ENCODE measurements around the gene CACNA2D2. TPM values are rescaled to one million over a fixed set of nuclear protein-coding genes. Genes with fewer than 3 reads are reported as not detected.

The CACNA2D2 gene
- polyA plus RNA-seq, 4 donors = 14.9 to 18.1 (median 15.2) TPM

GRCh38 chr3:50470658-50471057 lies 32.8 kb downstream of the CACNA2D2 start:
- no peak for DNase-seq (ENCODE audit: low read depth in 4 of 4, low spot score in 3 of 4)

GRCh38 chr3:50467919-50468318 lies 35.5 kb downstream of the CACNA2D2 start:
- DNase-seq (ENCODE audit: low read depth in 4 of 4, low spot score in 3 of 4) = no peak

GRCh38 chr3:50466177-50466576 lies 37.3 kb downstream of the CACNA2D2 start:
- no peak for DNase-seq (ENCODE audit: low read depth in 4 of 4, low spot score in 3 of 4)

GRCh38 chr3:50464569-50464968 lies 38.9 kb downstream of the CACNA2D2 start:
- no peak for DNase-seq (ENCODE audit: low read depth in 4 of 4, low spot score in 3 of 4)

DNA sequence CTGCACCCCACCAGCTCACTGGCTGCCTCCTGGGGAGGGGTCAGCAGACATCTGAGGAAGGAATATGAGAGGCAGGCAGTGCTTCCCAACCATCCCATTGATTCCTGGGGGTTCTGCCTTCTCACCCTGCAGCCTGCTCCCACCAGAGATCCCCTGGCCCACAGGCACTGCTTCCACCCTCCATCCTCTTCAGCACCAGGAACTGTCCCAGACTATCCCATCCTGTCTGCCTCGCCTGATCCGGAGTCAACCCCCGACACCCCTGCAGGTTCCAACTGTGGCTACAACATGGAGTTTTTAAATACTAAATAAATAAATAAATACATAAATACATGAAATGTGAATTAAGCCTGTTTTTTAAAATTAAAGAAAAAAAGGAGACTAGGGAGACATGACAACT lies 43.6 kb downstream of the CACNA2D2 start:
- no peak for DNase-seq (ENCODE audit: low read depth in 4 of 4, low spot score in 3 of 4)

GRCh38 chr3:50457988-50458387 lies 45.4 kb downstream of the CACNA2D2 start:
- no peak for DNase-seq (ENCODE audit: low read depth in 4 of 4, low spot score in 3 of 4)

GRCh38 chr3:50455161-50456018 lies 48.0 kb downstream of the CACNA2D2 start:
- no peak for DNase-seq (ENCODE audit: low read depth in 4 of 4, low spot score in 3 of 4)

- no peak for DNase-seq (ENCODE audit: low read depth in 4 of 4, low spot score in 3 of 4)
These were observed 48.9 kb downstream of the CACNA2D2 start for GRCh38 chr3:50454481-50455070.

GRCh38 chr3:50453907-50454306 lies 49.5 kb downstream of the CACNA2D2 start:
- DNase-seq (ENCODE audit: low read depth in 4 of 4, low spot score in 3 of 4) = no peak

DNA sequence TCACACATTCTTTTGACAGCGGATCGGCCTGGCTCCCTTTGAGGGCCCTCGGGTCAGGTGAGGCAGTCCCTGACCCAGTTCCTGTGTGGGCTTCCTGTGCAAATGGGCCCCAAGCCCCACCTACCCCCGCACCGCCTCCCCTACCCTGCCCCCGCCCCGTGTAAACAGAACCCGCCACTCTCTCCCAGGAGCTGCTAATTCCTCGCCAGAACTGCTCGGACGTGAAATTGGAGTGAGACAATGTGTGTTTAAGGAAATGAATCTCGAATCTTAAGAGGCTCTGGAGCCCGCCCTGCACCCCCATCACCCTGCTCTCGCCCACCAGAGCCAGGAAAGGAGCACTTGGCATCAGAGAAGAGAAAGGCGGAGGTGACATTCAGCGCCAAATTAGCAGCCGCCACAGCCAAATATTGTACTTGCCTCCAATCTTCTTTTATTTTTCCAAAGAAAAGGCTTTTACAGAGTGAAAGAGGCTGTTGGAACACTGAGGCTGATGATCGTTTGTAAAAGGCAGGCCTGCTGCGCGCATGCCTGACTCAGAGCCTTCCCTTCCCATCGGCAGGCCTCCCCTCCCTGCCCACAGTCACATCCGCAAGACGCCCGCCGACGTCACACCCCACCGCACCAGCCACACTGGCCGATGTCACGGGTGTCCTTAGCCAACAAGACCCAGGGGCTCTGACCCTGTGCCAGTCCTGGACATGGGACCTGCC lies 53.1 kb downstream of the CACNA2D2 start:
- peak in 3 of 4 donors; percentile 30 to 36 (median 36) for DNase-seq (ENCODE audit: low read depth in 4 of 4, low spot score in 3 of 4)

DNA sequence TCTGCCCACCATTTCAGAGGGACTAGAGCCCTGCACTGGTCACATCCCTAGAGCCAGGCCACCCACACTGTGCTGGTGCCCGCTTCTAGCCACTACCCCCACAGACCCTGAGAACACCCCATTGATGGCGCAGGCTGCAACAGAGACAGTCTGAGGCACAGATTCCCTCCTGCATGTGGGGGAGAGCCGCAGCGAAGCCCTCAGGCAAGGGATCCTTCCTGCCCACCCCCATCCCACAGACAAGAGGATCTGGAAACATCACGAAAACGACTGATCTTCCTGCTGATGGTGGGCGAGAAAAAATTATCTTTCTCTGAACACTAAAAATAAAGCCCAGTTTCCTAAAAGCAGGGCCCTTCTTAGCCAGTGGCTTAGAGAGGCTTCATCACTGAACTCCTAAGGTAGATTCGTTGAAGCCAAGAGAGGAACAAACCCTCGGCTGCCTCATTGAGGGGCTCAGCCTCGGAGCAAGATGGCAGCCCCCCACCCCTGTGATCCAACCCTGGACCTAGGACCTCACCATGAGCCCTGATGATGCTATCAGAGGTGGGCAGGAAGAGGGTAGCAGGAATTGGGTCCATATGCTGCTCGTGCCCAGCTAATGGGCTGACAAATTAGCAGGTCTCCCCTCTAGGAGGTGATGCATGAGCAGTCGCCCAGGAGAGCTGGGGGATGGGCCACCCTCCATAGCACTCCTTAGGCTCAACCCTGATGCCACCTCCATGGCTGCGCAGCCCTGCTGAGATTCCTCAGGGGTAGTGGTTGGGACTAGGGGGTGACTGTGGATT lies 54.5 kb downstream of the CACNA2D2 start:
- no peak for DNase-seq (ENCODE audit: low read depth in 4 of 4, low spot score in 3 of 4)

- DNase-seq (ENCODE audit: low read depth in 4 of 4, low spot score in 3 of 4) = no peak
These were observed 56.1 kb downstream of the CACNA2D2 start for GRCh38 chr3:50447290-50447840.

DNA sequence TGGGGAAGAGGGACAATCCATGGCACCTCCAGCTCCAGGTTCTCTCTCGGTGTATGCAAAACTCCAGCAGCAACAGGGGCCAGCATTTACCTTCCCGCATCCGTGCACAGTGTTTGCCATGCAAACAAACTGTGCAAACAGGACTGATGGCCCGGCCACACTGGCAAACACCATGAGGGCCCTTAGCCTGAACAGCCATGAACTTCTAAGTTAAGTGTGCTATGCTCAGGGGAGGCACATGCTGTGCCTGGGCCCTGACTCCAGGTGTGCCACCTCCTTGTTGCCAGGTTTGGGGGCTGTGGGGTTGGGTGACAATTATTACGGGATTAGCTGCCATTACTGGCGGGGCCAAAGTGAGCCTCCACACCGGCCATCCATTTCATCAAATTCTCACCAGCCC lies 57.5 kb downstream of the CACNA2D2 start:
- no peak for DNase-seq (ENCODE audit: low read depth in 4 of 4, low spot score in 3 of 4)

DNA sequence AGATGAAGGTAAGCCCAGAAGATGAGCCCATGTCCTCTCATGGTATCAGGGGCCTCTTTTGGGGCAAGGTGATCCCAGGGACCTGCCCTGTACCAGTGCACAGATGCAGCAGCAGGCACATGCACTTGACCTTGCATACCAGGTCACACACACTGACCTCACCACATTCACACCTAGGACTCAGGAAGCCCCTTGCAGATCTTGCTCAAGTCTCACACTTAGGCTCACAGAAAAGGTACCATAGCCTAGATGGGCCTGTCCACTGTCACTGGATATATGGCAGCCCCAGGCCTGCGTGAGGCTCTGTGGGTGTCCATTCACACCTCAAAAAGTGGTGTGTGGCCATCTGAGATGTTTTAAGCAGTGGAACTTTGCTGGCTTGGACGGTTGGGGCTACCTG lies 58.7 kb downstream of the CACNA2D2 start:
- DNase-seq (ENCODE audit: low read depth in 4 of 4, low spot score in 3 of 4) = no peak

DNA sequence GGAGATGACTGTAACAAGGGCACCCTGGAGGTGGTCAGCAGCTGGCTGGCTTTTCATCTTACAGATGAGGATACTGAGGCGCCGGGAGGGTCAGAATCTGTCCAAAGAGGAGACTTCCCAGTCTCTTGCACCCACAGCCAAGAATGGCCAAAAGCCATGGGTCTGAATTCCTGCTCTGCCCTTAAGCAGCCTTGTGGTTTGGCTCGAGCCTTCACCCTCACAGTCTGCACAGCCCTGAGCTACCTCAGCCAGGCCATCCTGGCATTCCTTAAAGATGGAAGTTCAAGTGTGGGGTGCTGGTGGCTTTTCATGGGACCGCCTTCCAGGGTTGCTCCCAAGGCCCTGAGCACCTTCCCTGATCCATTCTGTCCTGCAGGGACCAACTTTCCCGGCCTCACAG lies 59.2 kb downstream of the CACNA2D2 start:
- DNase-seq (ENCODE audit: low read depth in 4 of 4, low spot score in 3 of 4) = no peak

- DNase-seq (ENCODE audit: low read depth in 4 of 4, low spot score in 3 of 4) = peak in 1 of 4 donors; percentile 38
These were observed 60.4 kb downstream of the CACNA2D2 start for GRCh38 chr3:50442945-50443579.

DNA sequence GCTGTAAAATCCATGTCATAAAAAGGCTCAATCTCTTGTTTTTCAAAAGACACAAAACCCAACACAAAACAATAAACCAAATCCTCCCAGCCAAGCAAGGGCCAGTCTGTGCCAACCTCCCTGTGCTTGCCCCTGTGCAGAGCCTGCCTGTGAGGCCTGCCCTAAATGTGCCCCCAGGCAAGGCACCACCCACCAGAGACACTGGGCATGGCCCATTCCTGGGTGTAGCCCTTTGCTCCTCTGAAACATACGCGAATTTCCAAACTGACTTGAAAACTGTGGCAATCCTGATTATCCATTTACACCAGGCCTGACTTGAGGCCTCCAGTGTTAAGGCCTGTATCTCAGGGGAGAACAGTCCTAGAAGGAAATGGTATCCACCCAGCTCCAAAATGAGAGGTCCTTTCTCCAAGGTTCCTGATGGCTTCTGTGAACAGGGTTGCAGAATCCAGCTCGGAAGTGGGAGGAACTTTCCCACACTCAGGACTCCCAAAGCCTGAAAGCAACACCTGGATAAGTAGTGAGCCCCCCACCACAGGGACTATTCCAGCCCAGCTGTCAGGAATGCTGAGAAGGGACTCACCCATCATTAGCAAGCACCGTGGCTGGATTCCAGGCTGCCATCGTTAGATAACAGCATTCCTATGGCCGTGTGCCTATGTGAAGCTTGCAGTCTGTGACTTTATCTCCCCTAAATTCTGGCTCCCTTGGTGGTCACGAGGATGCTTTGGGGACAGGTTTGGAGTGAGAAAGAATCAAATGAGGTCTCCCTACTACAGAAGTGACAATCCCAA lies 61.8 kb downstream of the CACNA2D2 start:
- DNase-seq (ENCODE audit: low read depth in 4 of 4, low spot score in 3 of 4) = no peak

- peak; percentile 23 to 65 (median 45) for DNase-seq (ENCODE audit: low read depth in 4 of 4, low spot score in 3 of 4)
These were observed 67.2 kb downstream of the CACNA2D2 start for GRCh38 chr3:50436114-50436674.

Data from right renal pelvis (tissue), 4 donors.